ENCODE results near the gene TOP3B.
"Not testable (repeated sequence)": the region's sequence is repeated elsewhere in the genome, so short reads cannot be mapped to it uniquely, and the experiment has no call there.

TOP3B gene

DNA sequence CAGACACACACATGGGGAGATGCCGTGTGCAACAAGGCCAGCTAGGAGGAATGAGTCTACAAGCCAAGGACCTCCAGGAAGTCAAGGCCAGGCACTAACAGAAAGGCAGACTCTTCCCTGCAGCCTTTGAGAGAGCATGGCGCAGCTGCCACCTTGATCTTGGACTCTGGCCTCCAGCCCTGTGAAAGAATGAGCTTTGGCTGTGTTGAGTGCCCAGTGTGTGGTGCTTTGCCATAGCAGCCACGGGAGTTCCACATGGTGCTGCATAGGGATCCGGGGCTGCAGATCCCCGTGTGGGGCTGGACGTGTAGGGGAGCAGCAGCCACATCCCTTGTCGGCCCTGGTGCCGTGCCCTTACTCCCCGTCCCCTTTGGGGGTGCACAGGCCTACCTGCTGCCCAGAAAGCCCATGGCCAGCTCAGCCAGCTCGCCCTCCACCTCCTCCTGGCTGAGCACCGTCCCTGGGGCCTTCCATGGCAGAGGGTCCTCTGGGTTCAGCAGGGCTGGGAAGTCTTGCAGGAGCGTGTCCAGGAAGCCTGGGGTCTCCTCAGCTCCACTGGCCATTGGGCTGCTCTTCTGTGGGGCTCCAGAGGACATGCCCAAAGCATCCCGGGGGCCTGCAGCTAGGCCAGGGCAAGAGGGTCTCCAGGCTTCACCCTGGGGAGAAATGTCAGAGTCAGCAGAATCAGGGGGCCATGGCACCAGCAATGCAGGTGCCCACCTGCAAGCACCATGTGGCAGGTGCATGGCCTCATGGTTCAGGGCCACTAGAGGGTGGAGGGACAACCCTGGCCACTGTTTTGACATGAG, 36.9 kb downstream of the TOP3B start:
- H3K36me3 Mint-ChIP-seq (ENCODE audit: insufficient read depth), result peaks cover 6% of the 10 kb centered on the region
- no peaks in the 10 kb centered on the region for H3K9me3 Mint-ChIP-seq
- no peak for ATAC-seq (replicated peaks)
- no peak for DNase-seq
- no peaks in the 10 kb centered on the region for H3K27me3 Mint-ChIP-seq
- H3K4me3 Mint-ChIP-seq, result no peak overlapping the region
- peak overlapping the region; percentile 70 to 74 for H3K27ac Mint-ChIP-seq
- peaks cover 14 to 20% of the 10 kb centered on the region in 2 donors for H3K4me1 Mint-ChIP-seq (ENCODE audit: low read depth in 2 of 2)

DNA sequence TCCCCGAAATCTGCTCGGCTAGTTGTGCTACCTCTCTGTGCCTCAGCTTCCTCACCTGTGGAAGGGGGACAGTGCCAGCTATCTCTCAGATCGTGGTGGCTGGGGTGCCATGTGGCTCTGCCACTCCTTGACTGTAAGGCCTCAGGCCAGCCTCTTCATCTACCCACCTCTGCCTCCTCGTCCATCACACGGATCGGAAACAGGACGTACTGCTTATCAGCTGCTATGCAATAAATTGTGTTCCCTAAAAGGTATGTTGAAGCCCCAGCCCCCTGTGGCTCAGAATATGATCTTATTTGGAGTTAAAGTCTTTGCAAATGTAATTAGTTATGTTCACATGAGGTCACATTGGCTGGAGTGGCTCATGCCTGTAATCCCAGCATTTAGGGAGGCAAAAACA, 37.7 kb downstream of the TOP3B start:
- Mint-ChIP-seq H3K27me3 (no peaks in the 10 kb centered on the region), H3K9me3 (no peaks in the 10 kb centered on the region), H3K27ac (no peak overlapping the region), H3K4me1 (ENCODE audit: low read depth in 2 of 2) (peaks cover 16 to 17% of the 10 kb centered on the region in 2 donors), H3K36me3 (ENCODE audit: insufficient read depth) (peaks cover 6% of the 10 kb centered on the region), H3K4me3 (no peak overlapping the region)
- ATAC-seq (replicated peaks) (no peak), DNase-seq (no peak)

DNA sequence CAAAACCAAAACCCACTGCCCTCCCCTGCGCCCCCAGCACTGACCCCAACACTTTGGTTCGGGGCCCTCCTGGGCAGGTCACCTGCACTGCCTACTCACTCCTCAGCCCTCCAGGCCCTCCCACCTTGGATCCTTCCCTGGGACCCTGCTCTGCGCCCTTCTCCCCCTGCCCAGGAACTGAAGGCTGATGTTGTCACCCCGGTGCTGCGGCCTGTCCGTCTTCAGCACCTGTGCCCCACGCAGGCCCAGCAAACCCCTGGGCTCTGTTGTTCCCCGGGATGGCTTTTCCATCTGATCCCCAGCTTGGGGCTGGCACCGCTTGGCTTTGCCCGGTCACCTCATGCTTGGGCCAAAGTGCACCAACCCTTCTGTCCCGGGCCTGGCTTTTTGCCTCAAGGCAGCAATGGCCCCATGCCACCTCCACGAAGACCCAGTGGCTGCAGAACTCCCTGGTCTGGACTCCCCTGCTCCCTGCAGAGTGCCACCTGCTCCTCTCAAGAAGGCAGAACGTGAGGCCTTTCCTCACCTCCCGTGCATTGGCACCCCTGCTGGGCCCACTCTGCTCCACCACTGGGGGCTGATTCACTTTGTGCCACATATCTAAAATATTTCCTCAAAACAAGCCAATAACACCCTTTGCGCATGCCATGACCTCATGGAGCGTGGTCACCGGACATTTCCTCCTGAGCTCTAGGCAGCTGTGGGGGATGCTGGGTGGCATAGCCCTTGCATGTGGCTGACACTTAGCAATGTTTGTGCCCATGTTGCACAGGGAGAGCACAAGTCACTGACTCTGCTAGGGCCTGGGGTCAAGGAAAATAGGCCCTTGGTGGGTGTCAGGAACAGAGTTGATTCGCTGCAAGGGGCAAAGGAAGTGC, 38.8 kb downstream of the TOP3B start:
- Mint-ChIP-seq H3K4me3 (no peak overlapping the region), H3K4me1 (ENCODE audit: low read depth in 2 of 2) (peaks cover 14 to 19% of the 10 kb centered on the region in 2 donors), H3K36me3 (ENCODE audit: insufficient read depth) (peaks cover 6% of the 10 kb centered on the region), H3K27ac (peak overlapping the region in 1 of 2 donors; percentile 32), H3K9me3 (no peaks in the 10 kb centered on the region), H3K27me3 (no peaks in the 10 kb centered on the region)
- no peak for DNase-seq
- no peak for ATAC-seq (replicated peaks)

DNA sequence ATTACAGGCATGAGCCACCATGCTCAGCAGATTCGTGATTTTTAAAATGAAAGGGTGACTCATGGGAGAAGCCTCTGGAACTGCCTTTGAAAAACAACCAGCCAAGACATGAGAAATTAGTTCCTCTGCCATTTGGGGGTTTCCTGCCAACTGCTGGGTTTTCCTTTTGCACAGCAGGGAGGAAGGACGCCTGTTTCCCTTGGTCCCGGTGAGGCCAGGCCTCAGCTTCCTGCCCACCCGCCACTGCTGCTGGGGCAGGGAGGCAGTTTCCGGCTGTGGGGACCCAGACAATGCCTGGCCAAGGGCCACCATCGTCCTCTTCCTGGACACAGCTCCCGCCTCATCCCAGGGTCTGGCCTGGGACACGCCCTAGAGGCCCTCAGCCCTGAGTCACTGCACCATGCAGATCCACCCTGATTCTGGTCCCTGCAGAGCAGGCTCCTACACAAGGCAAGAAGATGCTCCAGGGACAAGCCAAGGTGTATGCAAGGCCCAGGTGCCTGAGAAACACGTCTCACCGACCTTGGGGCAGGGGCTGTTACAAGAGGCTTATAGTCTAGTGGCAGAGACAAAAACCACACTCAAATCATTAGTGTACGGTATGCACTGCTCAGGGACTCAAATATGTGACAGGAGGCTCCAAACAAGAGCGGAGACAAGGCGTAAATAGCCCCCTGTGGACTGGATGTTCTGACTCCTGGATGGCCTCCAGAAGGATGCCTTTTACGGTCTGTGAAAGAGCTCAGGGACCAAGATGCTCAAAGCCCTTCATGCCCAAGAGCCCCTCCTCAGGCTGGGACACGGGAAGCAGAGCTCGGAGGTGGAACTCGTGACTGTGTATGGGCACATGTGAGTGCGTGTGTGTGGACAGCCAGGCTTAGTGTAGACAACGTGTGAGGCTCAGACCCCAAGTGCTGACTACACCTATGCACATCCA, 39.9 kb downstream of the TOP3B start:
- no peaks in the 10 kb centered on the region for H3K9me3 Mint-ChIP-seq
- H3K36me3 Mint-ChIP-seq (ENCODE audit: insufficient read depth), result peaks cover 10% of the 10 kb centered on the region
- H3K4me1 Mint-ChIP-seq (ENCODE audit: low read depth in 2 of 2), result peaks cover 20 to 26% of the 10 kb centered on the region in 2 donors
- no peaks in the 10 kb centered on the region for H3K27me3 Mint-ChIP-seq
- ATAC-seq (replicated peaks) (no peak), DNase-seq (no peak)
- H3K27ac Mint-ChIP-seq, result peak overlapping the region in 1 of 2 donors; percentile 65
- H3K4me3 Mint-ChIP-seq, result no peak overlapping the region

DNA sequence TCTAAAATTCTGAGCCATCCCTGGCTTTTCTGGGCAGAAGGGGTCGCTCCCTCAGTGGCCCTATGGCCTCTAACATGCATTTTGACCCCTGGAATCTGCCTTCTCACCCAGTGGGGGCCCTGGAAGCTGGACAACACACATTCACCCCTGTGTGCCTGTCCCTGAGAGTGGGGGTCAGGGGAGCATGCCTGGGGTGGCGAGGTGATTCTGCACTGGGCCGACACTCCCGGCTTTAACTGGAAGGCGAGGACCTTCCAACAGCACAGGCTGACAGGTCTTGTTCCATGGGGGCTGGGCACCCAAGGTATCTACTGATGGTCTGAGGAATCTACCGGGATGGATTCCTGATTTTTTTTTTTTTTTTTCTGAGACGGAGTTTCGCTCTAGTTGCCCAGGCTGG, 40.7 kb downstream of the TOP3B start:
- H3K9me3 Mint-ChIP-seq, result no peaks in the 10 kb centered on the region
- no peak for DNase-seq
- no peak for ATAC-seq (replicated peaks)
- peaks cover 21 to 29% of the 10 kb centered on the region in 2 donors for H3K4me1 Mint-ChIP-seq (ENCODE audit: low read depth in 2 of 2)
- no peaks in the 10 kb centered on the region for H3K27me3 Mint-ChIP-seq
- H3K27ac Mint-ChIP-seq, result peak overlapping the region; percentile 61 to 65
- H3K36me3 Mint-ChIP-seq (ENCODE audit: insufficient read depth), result peaks cover 12% of the 10 kb centered on the region
- H3K4me3 Mint-ChIP-seq, result no peak overlapping the region

DNA sequence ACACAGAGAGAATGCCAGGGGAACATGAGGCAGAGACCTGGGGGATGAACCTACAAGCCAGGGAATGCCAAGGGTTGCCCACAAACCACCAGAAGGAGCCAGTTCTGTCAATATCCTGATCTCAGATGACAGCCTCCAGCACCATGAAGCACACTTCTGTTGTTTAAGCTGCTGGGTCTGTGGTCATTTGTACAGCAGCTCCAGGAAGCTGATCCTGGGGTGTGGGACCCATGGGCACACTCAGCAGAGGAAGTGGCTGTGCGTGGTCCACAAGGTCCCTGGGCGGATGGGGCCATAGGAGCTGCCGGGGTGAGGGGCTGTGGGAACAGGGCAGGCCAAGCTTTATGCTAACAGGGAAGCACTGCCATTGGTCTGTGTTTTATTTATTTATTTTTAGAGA, 42.1 kb downstream of the TOP3B start:
- H3K4me1 Mint-ChIP-seq (ENCODE audit: low read depth in 2 of 2), result peaks cover 21 to 34% of the 10 kb centered on the region in 2 donors
- ATAC-seq (replicated peaks), result no peak
- H3K27ac Mint-ChIP-seq, result peak overlapping the region; percentile 51 to 62
- no peak for DNase-seq
- H3K27me3 Mint-ChIP-seq, result no peaks in the 10 kb centered on the region
- H3K9me3 Mint-ChIP-seq, result no peaks in the 10 kb centered on the region
- H3K4me3 Mint-ChIP-seq, result no peak overlapping the region
- H3K36me3 Mint-ChIP-seq (ENCODE audit: insufficient read depth), result peaks cover 12% of the 10 kb centered on the region

DNA sequence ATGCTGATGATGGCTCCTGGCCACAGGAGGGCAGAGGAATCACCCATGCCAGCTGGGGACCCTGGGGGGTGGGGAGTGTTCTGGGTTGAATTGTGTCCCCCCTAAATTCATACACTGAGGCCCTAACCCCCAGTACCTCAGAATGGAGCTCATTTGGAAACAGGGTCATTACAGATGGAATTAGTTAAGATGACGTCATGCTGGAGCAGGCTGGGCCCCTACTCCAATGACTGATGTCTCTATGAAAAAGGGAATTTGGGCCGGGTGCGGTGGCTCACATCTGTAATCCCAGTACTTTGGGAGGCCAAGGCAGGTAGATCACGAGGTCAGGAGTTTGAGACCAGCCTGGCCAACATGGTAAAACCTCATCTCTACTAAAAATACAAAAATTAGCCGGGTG, 42.7 kb downstream of the TOP3B start:
- not testable (repeated sequence) for H3K27me3 Mint-ChIP-seq; H3K36me3 Mint-ChIP-seq (ENCODE audit: insufficient read depth); ATAC-seq (replicated peaks); H3K9me3 Mint-ChIP-seq; DNase-seq
- Mint-ChIP-seq H3K27ac (peak overlapping the region; percentile 51 to 62), H3K4me3 (peak overlapping the region in 1 of 2 donors; percentile 87), H3K4me1 (ENCODE audit: low read depth in 2 of 2) (peaks cover 21 to 34% of the 10 kb centered on the region in 2 donors)

DNA sequence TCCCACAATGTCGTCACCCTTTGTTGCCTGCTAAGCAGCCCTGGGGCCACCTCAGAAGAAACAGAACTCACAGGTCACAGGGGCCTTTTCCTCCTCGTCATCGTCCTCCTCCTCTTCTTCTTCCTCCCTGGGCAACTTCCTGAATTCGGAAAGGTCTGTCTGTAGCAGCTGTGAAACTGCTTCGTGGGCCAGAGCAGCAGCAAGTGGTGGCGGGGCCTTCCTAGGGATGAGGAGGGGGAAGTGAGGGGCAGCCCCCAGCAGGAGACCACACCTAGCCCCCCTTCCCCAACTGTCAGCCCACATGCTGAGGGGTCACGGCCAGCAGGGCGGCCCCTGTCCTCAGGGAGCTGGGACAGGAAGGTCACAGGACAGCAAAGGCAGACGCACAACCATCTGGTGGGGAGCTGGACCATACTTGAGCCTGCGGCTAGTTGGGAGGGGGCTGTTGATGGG, 43.1 kb downstream of the TOP3B start:
- Mint-ChIP-seq H3K4me1 (ENCODE audit: low read depth in 2 of 2) (peaks cover 21 to 34% of the 10 kb centered on the region in 2 donors), H3K4me3 (peak overlapping the region; percentile 84 to 87), H3K27me3 (no peaks in the 10 kb centered on the region), H3K9me3 (no peaks in the 10 kb centered on the region), H3K36me3 (ENCODE audit: insufficient read depth) (peaks cover 6% of the 10 kb centered on the region), H3K27ac (peak overlapping the region; percentile 86 to 89)
- ATAC-seq (replicated peaks), result no peak
- no peak for DNase-seq

DNA sequence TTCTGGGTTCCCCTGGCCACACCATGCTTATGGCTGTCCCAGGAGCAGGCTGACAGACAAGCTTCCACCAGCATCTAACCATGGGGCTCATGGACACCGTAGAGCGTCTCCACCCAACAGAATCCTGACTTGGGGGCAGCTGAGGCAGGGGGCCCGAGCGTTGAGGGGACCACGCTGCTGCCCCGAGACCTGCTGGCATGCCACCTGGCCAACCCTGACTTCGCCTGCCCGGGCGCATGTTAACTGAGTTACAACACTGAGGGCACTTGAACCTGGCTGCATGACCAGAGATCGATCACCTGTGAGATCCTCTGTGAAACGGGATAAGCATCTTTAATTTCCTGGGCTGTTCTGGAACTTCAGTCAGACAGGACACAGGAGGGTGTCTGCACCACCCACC, 43.7 kb downstream of the TOP3B start:
- no peak for ATAC-seq (replicated peaks)
- H3K4me1 Mint-ChIP-seq (ENCODE audit: low read depth in 2 of 2), result peaks cover 21 to 34% of the 10 kb centered on the region in 2 donors
- peak overlapping the region; percentile 86 to 89 for H3K27ac Mint-ChIP-seq

DNA sequence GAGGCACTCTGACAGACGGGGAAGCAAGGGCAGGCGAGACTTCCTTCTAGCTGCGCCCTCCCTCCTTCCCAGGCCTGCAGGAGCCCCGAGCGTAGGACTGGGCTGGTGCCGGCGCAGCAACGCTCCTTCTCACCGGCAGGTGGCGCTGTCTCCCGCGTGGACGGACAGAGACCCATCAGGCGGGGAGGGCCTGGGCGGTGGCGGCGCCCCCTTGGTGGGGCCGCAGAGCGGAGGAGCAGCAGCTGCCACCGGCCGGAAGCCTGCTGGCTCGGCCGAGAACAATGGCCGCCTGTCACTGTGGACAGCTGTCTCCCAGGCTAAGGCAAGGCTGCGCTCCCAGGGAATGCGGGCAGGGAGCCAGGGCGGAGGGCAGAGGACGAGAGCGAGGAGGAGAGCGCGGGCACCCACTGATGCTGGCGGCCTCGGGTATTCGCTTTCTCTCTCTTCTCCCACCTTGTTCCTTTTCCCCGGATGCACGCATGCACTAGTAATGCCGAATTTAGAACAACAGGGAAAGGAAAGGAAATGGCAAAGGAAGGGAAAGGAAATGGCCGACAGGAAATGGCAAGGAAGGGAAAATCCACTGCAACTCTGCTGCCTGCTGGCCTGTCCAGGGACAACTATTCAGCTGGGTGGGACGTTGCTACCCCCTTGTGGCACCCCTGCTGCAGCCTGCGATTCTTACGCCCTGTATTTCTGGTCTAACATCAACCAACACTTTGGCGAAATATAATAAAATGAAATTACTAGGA, 44.3 kb downstream of the TOP3B start:
- DNase-seq (peak; percentile 92 to 95 (median 94)), ATAC-seq (replicated peaks) (peak; percentile 95)
- peak overlapping the region; percentile 84 to 87 for H3K4me3 Mint-ChIP-seq
- H3K36me3 Mint-ChIP-seq (ENCODE audit: insufficient read depth), result peaks cover 8% of the 10 kb centered on the region
- peaks cover 21 to 34% of the 10 kb centered on the region in 2 donors for H3K4me1 Mint-ChIP-seq (ENCODE audit: low read depth in 2 of 2)
- peak overlapping the region; percentile 86 to 89 for H3K27ac Mint-ChIP-seq
- H3K9me3 Mint-ChIP-seq, result no peaks in the 10 kb centered on the region
- no peaks in the 10 kb centered on the region for H3K27me3 Mint-ChIP-seq

More for the DNA sequence above, 43.7 kb downstream of the TOP3B start:
- Mint-ChIP-seq H3K27me3 (no peaks in the 10 kb centered on the region), H3K9me3 (no peaks in the 10 kb centered on the region), H3K4me3 (peak overlapping the region; percentile 84 to 87), H3K36me3 (ENCODE audit: insufficient read depth) (peaks cover 8% of the 10 kb centered on the region)
- DNase-seq, result no peak

DNA sequence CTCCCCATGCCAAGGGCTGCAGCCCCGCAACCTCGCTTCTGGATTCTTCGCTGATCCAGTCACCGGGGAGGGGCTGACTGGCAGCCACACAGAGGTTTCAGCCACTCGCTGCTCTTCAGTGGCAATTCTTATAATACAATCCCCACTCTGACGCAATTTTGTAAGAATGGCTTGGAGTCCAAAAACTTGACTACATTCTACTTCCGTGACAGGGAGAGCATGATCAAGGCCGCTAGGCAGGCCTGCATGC, 44.8 kb downstream of the TOP3B start:
- Mint-ChIP-seq H3K27ac (peak overlapping the region; percentile 86 to 89), H3K9me3 (no peaks in the 10 kb centered on the region), H3K36me3 (ENCODE audit: insufficient read depth) (peaks cover 13% of the 10 kb centered on the region), H3K4me1 (ENCODE audit: low read depth in 2 of 2) (peaks cover 17 to 31% of the 10 kb centered on the region in 2 donors), H3K27me3 (no peaks in the 10 kb centered on the region), H3K4me3 (peak overlapping the region; percentile 84 to 87)
- ATAC-seq (replicated peaks) (no peak), DNase-seq (no peak)

DNA sequence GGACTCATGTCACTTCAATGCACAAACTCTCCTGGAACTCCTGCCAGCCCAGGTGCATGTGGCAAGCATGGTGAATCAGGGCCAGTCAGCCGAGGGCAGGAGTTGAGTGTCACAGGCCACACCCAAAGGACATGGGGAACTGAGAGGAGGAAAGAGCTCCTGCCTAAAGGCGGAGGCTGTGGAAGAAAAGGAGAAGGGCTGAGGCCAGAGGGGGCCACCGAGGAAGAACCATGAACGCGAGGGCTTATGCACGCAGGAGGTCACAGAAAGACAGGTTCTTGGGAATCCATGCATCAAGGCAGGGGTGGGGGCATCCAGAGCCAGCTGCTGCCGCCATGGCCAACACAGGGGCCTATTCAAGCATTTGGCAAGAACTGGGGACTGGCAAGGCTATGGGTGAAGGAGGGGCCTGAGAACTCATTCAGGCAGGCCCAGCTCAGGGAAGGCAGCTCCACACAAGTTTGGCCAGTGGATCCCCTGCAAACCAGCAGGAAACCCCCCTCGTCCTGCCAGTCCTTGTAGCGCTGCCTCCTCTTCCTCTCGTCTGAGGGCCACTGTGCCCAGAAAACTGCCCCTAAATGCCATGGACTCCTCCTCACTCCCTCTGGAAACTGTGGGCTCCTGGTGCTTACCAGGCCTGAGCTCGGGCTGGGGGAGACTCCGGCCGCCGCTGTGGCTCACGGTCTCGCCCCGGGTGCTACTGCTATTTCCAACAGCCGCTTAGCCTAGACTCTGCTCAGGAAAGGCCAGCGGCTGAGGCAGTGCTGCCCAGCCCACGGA, 45.4 kb downstream of the TOP3B start:
- Mint-ChIP-seq H3K4me1 (ENCODE audit: low read depth in 2 of 2) (peaks cover 14 to 29% of the 10 kb centered on the region in 2 donors), H3K9me3 (no peaks in the 10 kb centered on the region), H3K4me3 (peak overlapping the region in 1 of 2 donors; percentile 87), H3K27me3 (no peaks in the 10 kb centered on the region), H3K36me3 (ENCODE audit: insufficient read depth) (peaks cover 15% of the 10 kb centered on the region), H3K27ac (peak overlapping the region; percentile 86 to 89)
- ATAC-seq (replicated peaks), result no peak
- DNase-seq, result no peak

All from effector memory CD8-positive, alpha-beta T cell (primary cell).